ENCODE data around the gene BEST2.

The BEST2 gene

GRCh38 chr19:12727745-12728433 lies 23.7 kb upstream of the BEST2 start:
- Histone ChIP-seq H3F3A (ENCODE audit: insufficient read depth, low read length) (peaks cover 21% of the 10 kb centered on the region), H3K9me3 (replicated peaks; ENCODE audit: insufficient read depth, low read length) (no peaks in the 10 kb centered on the region), H3K79me2 (ENCODE audit: low read length) (peaks cover 42% of the 10 kb centered on the region), H3K9me2 (replicated peaks; ENCODE audit: insufficient read depth, low read length) (no peaks in the 10 kb centered on the region), H3K4me1 (ENCODE audit: low read length) (peaks cover 6% of the 10 kb centered on the region), H3K36me3 (replicated peaks; ENCODE audit: insufficient read depth, low read length) (peaks cover 6% of the 10 kb centered on the region), H3K4me3 (ENCODE audit: low read length) (no peak overlapping the region), H4K20me1 (ENCODE audit: insufficient read depth, low read length) (peaks cover 18% of the 10 kb centered on the region; the same call in 1 of the 2 replicates), H3K9ac (ENCODE audit: low read length) (no peak overlapping the region), H2AFZ (ENCODE audit: low read length) (no peak overlapping the region), H3K27ac (ENCODE audit: low read length) (no peak overlapping the region), H3K4me2 (ENCODE audit: low read depth, low read length) (no peak overlapping the region), H3K27me3 (replicated peaks; ENCODE audit: insufficient read depth, low read length) (no peaks in the 10 kb centered on the region)
- no peak for TF ChIP-seq CTCF (IDR thresholded peaks at IDR 0.05; ENCODE audit: low read length)
- no peak for TF ChIP-seq EZH2 (optimal IDR thresholded peaks at IDR 0.05; ENCODE audit: low read depth, low read length)
- no peak for TF ChIP-seq EZH2phosphoT487 (IDR thresholded peaks at IDR 0.05; ENCODE audit: low read length)
- no peak for DNase-seq

- peaks cover 21% of the 10 kb centered on the region; the same call in 1 of the 2 replicates for H4K20me1 ChIP-seq (ENCODE audit: insufficient read depth, low read length)
- H3K9ac ChIP-seq (ENCODE audit: low read length): no peak overlapping the region
Measured at GRCh38 chr19:12730064-12730463, 21.5 kb upstream of the BEST2 start.

GRCh38 chr19:12731337-12731736 lies 20.3 kb upstream of the BEST2 start:
- TF ChIP-seq EZH2 (optimal IDR thresholded peaks at IDR 0.05; ENCODE audit: low read depth, low read length): no peak
- no peak for TF ChIP-seq EZH2phosphoT487 (IDR thresholded peaks at IDR 0.05; ENCODE audit: low read length)
- no peak for TF ChIP-seq CTCF (IDR thresholded peaks at IDR 0.05; ENCODE audit: low read length)
- Histone ChIP-seq H3F3A (ENCODE audit: insufficient read depth, low read length) (peaks cover 15% of the 10 kb centered on the region; the same call in 1 of the 2 replicates), H3K27me3 (replicated peaks; ENCODE audit: insufficient read depth, low read length) (no peaks in the 10 kb centered on the region), H3K9me2 (replicated peaks; ENCODE audit: insufficient read depth, low read length) (no peaks in the 10 kb centered on the region), H3K4me1 (ENCODE audit: low read length) (peaks cover 5% of the 10 kb centered on the region; the same call in 1 of the 2 replicates), H3K27ac (ENCODE audit: low read length) (no peak overlapping the region), H3K4me3 (ENCODE audit: low read length) (no peak overlapping the region), H2AFZ (ENCODE audit: low read length) (no peak overlapping the region), H3K79me2 (ENCODE audit: low read length) (peaks cover 49% of the 10 kb centered on the region), H3K9ac (ENCODE audit: low read length) (no peak overlapping the region), H3K9me3 (replicated peaks; ENCODE audit: insufficient read depth, low read length) (no peaks in the 10 kb centered on the region), H3K4me2 (ENCODE audit: low read depth, low read length) (no peak overlapping the region), H3K36me3 (replicated peaks; ENCODE audit: insufficient read depth, low read length) (peaks cover 6% of the 10 kb centered on the region), H4K20me1 (ENCODE audit: insufficient read depth, low read length) (peaks cover 21% of the 10 kb centered on the region; the same call in 1 of the 2 replicates)
- no peak for DNase-seq

More at GRCh38 chr19:12730064-12730463, 21.5 kb upstream of the BEST2 start:
- H3K9me3 ChIP-seq (replicated peaks; ENCODE audit: insufficient read depth, low read length): no peaks in the 10 kb centered on the region
- peaks cover 15% of the 10 kb centered on the region; the same call in 1 of the 2 replicates for H3F3A ChIP-seq (ENCODE audit: insufficient read depth, low read length)
- H3K27ac ChIP-seq (ENCODE audit: low read length): no peak overlapping the region
- H3K4me1 ChIP-seq (ENCODE audit: low read length): peaks cover 5% of the 10 kb centered on the region; the same call in 1 of the 2 replicates
- no peak overlapping the region for H3K4me2 ChIP-seq (ENCODE audit: low read depth, low read length)
- H3K27me3 ChIP-seq (replicated peaks; ENCODE audit: insufficient read depth, low read length): no peaks in the 10 kb centered on the region
- TF ChIP-seq EZH2phosphoT487 (IDR thresholded peaks at IDR 0.05; ENCODE audit: low read length) (no peak), EZH2 (optimal IDR thresholded peaks at IDR 0.05; ENCODE audit: low read depth, low read length) (no peak)
- H3K9me2 ChIP-seq (replicated peaks; ENCODE audit: insufficient read depth, low read length): no peaks in the 10 kb centered on the region
- H2AFZ ChIP-seq (ENCODE audit: low read length): no peak overlapping the region
- peaks cover 49% of the 10 kb centered on the region for H3K79me2 ChIP-seq (ENCODE audit: low read length)
- H3K4me3 ChIP-seq (ENCODE audit: low read length): no peak overlapping the region
- peaks cover 6% of the 10 kb centered on the region for H3K36me3 ChIP-seq (replicated peaks; ENCODE audit: insufficient read depth, low read length)
- DNase-seq: no peak

All from MM.1S (cell line).